Activated T-helper 2 cell treated with anti-CD3 and anti-CD28 coated beads, Interferon-gamma antibody, Interleukin-2, Interleukin-4, amounts not matched to agents 10 μg/mL and 5 μg/mL and 100 μg/mL, durations not matched to agents 14 hours and 24 hours and 36 hours (primary cell): ENCODE measurements around the gene HYKK. TPM values are rescaled to one million over a fixed set of nuclear protein-coding genes. Genes with fewer than 3 reads are reported as not detected.
A peak's percentile ranks its signal among the peaks of the same experiment; 100 is the strongest.
"Not testable (repeated sequence)": the region's sequence is repeated elsewhere in the genome, so short reads cannot be mapped to it uniquely, and the experiment has no call there.

ENCODE experiments used
- DNase-seq: peaks from one replicate; pipeline ENCODE4 v3.0.0; 2021; ENCODE audit warnings: low spot score
- H3K27ac Mint-ChIP-seq: one replicate; pipeline ENCODE4 v1.8.0; 2021; ENCODE audit warnings: mixed read lengths
- H3K27me3 Mint-ChIP-seq: one replicate; pipeline ENCODE4 v1.8.0; 2021; ENCODE audit warnings: low read depth, mixed read lengths
- H3K36me3 Mint-ChIP-seq: one replicate; pipeline ENCODE4 v1.8.0; 2021; ENCODE audit warnings: low read depth, mixed read lengths
- H3K4me1 Mint-ChIP-seq: one replicate; pipeline ENCODE4 v1.8.0; 2021; ENCODE audit warnings: low read depth, mixed read lengths
- H3K4me3 Mint-ChIP-seq: one replicate; pipeline ENCODE4 v1.8.0; 2021; ENCODE audit warnings: low read depth, mild to moderate bottlenecking, moderate library complexity, mixed read lengths
- H3K9me3 Mint-ChIP-seq: one replicate; pipeline ENCODE4 v1.8.0; 2021; ENCODE audit warnings: mixed read lengths
- intact Hi-C: fragments of 100-400 bp; cut with micrococcal nuclease; formaldehyde crosslinking; loops from one replicate; pipeline ENCODE4 v1.15.1; 2023
- total RNA-seq: library from RNA; stranded (reverse); gene quantifications from 2 replicates; pipeline ENCODE4 v1.2.3, GENCODE V29; 2022

The HYKK gene
- total RNA-seq, 1 donor from 2014 or later, result 0.89 TPM

GRCh38 chr15:78542647-78543046 lies 35.3 kb downstream of the HYKK start:
- intact Hi-C loops, result no loop called here
- Mint-ChIP-seq H3K4me1 (peaks cover 27% of the 10 kb centered on the region), H3K27me3 (no peaks in the 10 kb centered on the region), H3K27ac (peak overlapping the region; percentile 46), H3K36me3 (peaks cover 61% of the 10 kb centered on the region), H3K9me3 (no peaks in the 10 kb centered on the region), H3K4me3 (peak overlapping the region; percentile 97)
- no peak for DNase-seq

- no peak overlapping the region for H3K27ac Mint-ChIP-seq
- peaks cover 56% of the 10 kb centered on the region for H3K36me3 Mint-ChIP-seq
- no peaks in the 10 kb centered on the region for H3K27me3 Mint-ChIP-seq
- no peaks in the 10 kb centered on the region for H3K4me1 Mint-ChIP-seq
- no peak for DNase-seq
- no peaks in the 10 kb centered on the region for H3K9me3 Mint-ChIP-seq
- intact Hi-C loops, result no loop called here
- no peak overlapping the region for H3K4me3 Mint-ChIP-seq
These were observed 42.8 kb downstream of the HYKK start for GRCh38 chr15:78550194-78550593.

GRCh38 chr15:78550815-78551214 lies 43.4 kb downstream of the HYKK start:
- H3K4me3 Mint-ChIP-seq, result no peak overlapping the region
- no peaks in the 10 kb centered on the region for H3K27me3 Mint-ChIP-seq
- no peak for DNase-seq
- no peak overlapping the region for H3K27ac Mint-ChIP-seq
- peaks cover 50% of the 10 kb centered on the region for H3K36me3 Mint-ChIP-seq
- H3K4me1 Mint-ChIP-seq, result no peaks in the 10 kb centered on the region
- no peaks in the 10 kb centered on the region for H3K9me3 Mint-ChIP-seq
- intact Hi-C loops, result no loop called here

- no peaks in the 10 kb centered on the region for H3K27me3 Mint-ChIP-seq
These were observed 44.5 kb downstream of the HYKK start for GRCh38 chr15:78551902-78552301.

GRCh38 chr15:78552597-78552996 lies 45.2 kb downstream of the HYKK start:
- Mint-ChIP-seq H3K27ac (no peak overlapping the region), H3K4me3 (no peak overlapping the region), H3K27me3 (no peaks in the 10 kb centered on the region), H3K36me3 (peaks cover 33% of the 10 kb centered on the region), H3K9me3 (no peaks in the 10 kb centered on the region), H3K4me1 (no peaks in the 10 kb centered on the region)
- DNase-seq, result no peak
- intact Hi-C loops, result no loop called here

More at GRCh38 chr15:78551902-78552301, 44.5 kb downstream of the HYKK start:
- Mint-ChIP-seq H3K4me1 (no peaks in the 10 kb centered on the region), H3K4me3 (no peak overlapping the region), H3K36me3 (peaks cover 39% of the 10 kb centered on the region), H3K9me3 (no peaks in the 10 kb centered on the region), H3K27ac (no peak overlapping the region)
- DNase-seq, result no peak
- intact Hi-C loops, result no loop called here

GRCh38 chr15:78560201-78560600 lies 52.8 kb downstream of the HYKK start:
- not testable (repeated sequence) for H3K9me3 Mint-ChIP-seq

GRCh38 chr15:78561490-78561889 lies 54.1 kb downstream of the HYKK start:
- no peaks in the 10 kb centered on the region for H3K9me3 Mint-ChIP-seq
- peaks cover 18% of the 10 kb centered on the region for H3K4me1 Mint-ChIP-seq
- intact Hi-C loops, result no loop called here
- H3K27ac Mint-ChIP-seq, result no peak overlapping the region
- no peak for DNase-seq
- H3K27me3 Mint-ChIP-seq, result peaks cover 24% of the 10 kb centered on the region
- no peaks in the 10 kb centered on the region for H3K36me3 Mint-ChIP-seq
- no peak overlapping the region for H3K4me3 Mint-ChIP-seq

More at GRCh38 chr15:78560201-78560600, 52.8 kb downstream of the HYKK start:
- H3K27ac Mint-ChIP-seq, H3K4me3 Mint-ChIP-seq, intact Hi-C loops, DNase-seq, H3K36me3 Mint-ChIP-seq: not testable (repeated sequence)
- H3K4me1 Mint-ChIP-seq, result peaks cover 11% of the 10 kb centered on the region
- peaks cover 18% of the 10 kb centered on the region for H3K27me3 Mint-ChIP-seq

- intact Hi-C loops, result no loop called here
- DNase-seq, result no peak
- Mint-ChIP-seq H3K4me3 (no peak overlapping the region), H3K27ac (no peak overlapping the region), H3K36me3 (no peaks in the 10 kb centered on the region), H3K27me3 (peaks cover 32% of the 10 kb centered on the region), H3K4me1 (peaks cover 25% of the 10 kb centered on the region), H3K9me3 (no peaks in the 10 kb centered on the region)
These were observed 55.7 kb downstream of the HYKK start for GRCh38 chr15:78563092-78563491.

- intact Hi-C loops, result no loop called here
- Mint-ChIP-seq H3K27ac (peak overlapping the region; percentile 66), H3K36me3 (no peaks in the 10 kb centered on the region), H3K27me3 (peaks cover 28% of the 10 kb centered on the region), H3K9me3 (no peaks in the 10 kb centered on the region), H3K4me1 (peaks cover 25% of the 10 kb centered on the region), H3K4me3 (peak overlapping the region; percentile 83)
- no peak for DNase-seq
These were observed 57.3 kb downstream of the HYKK start for GRCh38 chr15:78564743-78565096.

- intact Hi-C loops, result no loop called here
- H3K9me3 Mint-ChIP-seq, result no peaks in the 10 kb centered on the region
- H3K27ac Mint-ChIP-seq, result peak within 1 kb of the TSS; percentile 66
These were observed 57.9 kb downstream of the HYKK start, which contains the start of gene CHRNA5 for GRCh38 chr15:78565097-78565950. Gene CHRNA5, plus strand, starts transcription at chr15:78565520. Its CDS starts 200 bp downstream, at chr15:78565720.

GRCh38 chr15:78565951-78566774 lies 58.8 kb downstream of the HYKK start:
- Mint-ChIP-seq H3K4me1 (peaks cover 25% of the 10 kb centered on the region), H3K9me3 (no peaks in the 10 kb centered on the region), H3K36me3 (no peaks in the 10 kb centered on the region), H3K27ac (peak overlapping the region; percentile 8), H3K4me3 (peak overlapping the region; percentile 82), H3K27me3 (peaks cover 28% of the 10 kb centered on the region)
- intact Hi-C loops, result no loop called here
- no peak for DNase-seq

More at GRCh38 chr15:78565097-78565950, 57.9 kb downstream of the HYKK start, which contains the start of gene CHRNA5:
- peak; percentile 48 for DNase-seq
- H3K4me1 Mint-ChIP-seq, result peaks cover 25% of the 10 kb centered on the region
- H3K36me3 Mint-ChIP-seq, result no peaks in the 10 kb centered on the region
- H3K4me3 Mint-ChIP-seq, result peak within 1 kb of the TSS; percentile 83
- H3K27me3 Mint-ChIP-seq, result peaks cover 28% of the 10 kb centered on the region

- Mint-ChIP-seq H3K27ac (no peak overlapping the region), H3K4me1 (peaks cover 25% of the 10 kb centered on the region), H3K27me3 (peaks cover 20% of the 10 kb centered on the region), H3K4me3 (no peak overlapping the region), H3K9me3 (no peaks in the 10 kb centered on the region), H3K36me3 (no peaks in the 10 kb centered on the region)
- intact Hi-C loops, result no loop called here
- DNase-seq, result no peak
These were observed 60.2 kb downstream of the HYKK start for GRCh38 chr15:78567531-78567930.

- Mint-ChIP-seq H3K36me3 (no peaks in the 10 kb centered on the region), H3K9me3 (no peaks in the 10 kb centered on the region), H3K27ac (no peak overlapping the region), H3K4me3 (no peak overlapping the region), H3K27me3 (peaks cover 14% of the 10 kb centered on the region), H3K4me1 (peaks cover 13% of the 10 kb centered on the region)
- intact Hi-C loops, result no loop called here
- DNase-seq, result no peak
These were observed 63.3 kb downstream of the HYKK start for GRCh38 chr15:78570710-78571109.
